ENCODE data around the gene SIRT2.
"Not testable (repeated sequence)": the region's sequence is repeated elsewhere in the genome, so short reads cannot be mapped to it uniquely, and the experiment has no call there.

SIRT2 gene

DNA sequence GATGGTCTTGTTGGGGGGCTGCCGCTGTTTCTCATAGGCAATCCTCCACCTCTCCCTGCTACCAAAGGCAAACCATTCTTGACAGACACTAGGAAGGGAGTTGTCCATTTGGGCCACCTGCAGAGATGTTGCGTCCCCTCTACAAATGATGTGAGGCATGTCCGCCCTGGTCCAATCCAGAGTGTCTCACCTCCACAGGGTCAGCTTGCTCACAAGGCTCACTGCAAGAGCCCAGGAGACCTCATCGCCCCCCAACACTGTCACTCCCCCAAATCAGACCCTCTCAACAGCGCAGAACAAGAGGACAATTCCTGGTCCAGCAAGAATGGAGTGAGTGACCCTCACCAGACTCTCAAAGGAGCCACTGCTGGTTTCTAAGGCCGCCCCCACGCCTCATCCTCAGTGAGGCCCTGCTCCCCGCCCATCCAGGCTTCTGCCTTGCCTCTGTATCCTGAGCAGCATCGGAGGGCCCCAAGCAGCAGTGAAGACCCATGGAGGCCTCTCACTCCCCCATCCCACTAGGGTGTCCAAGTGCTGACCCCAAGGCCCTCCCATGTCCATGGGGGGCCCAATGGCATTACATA is 56.2 kb downstream of the SIRT2 start:
- DNase-seq (ENCODE audit: low spot score): no peak

DNA sequence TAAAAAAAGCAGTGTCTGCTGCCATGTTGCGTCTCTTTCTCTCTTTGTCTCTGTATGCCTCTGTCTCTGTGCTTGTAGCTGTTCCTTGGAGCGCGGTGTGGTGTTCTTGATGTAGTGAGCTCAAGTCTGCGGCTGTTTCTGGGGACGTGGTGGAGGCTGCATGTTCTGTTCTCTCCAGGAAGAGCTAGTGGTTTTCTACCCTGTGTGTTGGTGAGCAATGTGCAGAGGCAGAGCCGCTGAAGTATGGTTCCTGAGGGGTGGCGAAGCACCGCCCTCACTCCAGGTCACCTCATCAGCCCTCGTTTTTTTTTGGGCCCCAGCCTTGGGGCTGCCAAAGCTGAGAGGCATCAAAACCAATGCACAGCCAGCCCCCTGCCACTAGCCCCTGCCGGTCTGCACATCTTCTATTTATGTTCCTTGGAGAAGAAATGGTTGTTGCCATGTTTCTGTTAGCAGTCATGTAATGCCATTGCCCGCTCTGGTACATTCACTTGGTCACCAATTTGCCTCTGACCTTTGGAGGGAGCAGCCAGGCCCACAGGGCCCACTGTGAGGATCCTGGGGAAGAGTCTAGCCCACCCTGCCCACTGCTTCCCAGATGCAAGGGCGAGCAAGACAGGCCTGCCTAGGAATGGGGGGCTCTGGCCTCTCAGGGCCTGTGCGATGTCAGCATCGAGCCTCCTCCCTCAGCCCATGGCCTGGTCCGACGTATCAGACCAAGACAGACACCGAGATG is 56.8 kb downstream of the SIRT2 start:
- DNase-seq (ENCODE audit: low spot score): no peak

DNA sequence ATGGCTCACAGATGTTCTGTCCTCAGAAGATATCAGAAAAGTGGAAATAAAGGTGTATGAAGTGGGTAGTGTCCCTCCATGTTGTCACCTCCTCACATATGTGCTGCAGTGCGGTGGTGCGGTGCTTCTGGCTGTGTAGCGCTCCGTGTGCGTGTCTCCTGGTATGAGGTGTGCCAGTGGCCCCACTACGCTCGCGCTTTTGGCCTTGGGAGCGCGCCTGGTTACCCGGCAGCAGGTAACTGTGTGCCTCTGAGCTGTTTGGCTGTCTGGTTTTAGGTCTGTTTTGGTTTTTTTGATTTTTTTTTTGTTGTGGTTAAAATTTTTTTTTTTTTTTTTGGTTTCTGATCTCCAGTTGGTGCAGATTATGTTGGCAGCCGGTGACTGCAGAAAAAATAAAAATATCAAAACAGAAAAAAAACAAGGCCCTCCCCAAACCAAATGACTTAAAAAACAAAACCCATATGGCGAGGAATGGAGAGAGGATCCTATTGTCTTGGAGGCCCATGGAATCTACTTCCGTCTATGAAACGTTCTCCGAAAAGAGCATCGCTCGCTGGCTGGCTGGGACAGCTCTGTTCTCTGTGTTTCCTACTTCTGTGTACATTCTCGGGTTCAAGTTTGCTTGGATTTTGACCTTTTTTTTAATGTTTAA is 57.5 kb downstream of the SIRT2 start:
- DNase-seq (ENCODE audit: low spot score): no peak

DNA sequence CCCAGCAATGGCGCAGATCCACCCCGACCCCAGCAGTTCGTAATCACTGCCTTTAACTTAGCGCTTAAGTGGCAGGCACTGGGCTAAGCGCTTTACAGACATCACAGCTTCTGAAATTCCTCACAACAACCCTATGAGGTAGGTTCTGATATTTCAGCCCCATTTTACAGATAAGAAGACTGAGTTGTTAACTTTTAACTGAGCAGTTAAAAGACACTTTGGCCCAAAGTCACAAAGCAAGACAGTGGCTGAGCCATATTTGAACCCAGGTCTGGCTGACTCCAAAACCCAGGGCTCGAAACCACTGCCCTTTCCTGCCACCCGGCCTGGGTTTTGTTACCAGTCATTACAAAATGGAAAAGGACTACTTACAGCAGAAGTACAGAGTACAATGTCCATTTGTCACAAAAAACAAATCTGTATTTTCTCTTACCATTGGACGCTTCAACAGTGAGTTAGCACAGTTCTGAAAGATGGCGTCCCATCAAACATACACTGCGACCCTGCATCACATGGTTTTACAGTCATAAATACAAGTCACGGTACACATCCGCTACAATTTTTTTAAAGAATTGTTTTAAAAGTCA is 58.1 kb downstream of the SIRT2 start:
- DNase-seq (ENCODE audit: low spot score): no peak

DNA sequence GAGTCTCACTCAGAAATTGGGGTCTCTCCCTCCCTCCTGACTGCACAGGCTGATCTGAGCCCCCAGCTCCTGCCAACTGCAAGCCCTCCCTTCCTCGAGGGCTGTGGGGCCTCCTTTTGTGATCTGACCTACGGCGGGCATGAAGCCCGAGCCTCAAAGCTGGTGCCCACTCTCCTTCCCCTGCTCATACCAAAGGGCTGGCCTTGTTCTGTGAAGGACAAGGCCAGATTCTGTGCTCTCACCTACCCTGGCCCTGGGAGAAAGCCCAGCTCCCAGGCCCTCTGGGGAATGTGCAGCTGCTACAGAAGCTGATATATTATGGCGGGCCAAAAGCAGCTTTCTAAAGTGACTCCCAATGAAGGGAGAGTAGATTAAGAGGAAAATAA is 58.8 kb downstream of the SIRT2 start:
- DNase-seq (ENCODE audit: low spot score): no peak

DNA sequence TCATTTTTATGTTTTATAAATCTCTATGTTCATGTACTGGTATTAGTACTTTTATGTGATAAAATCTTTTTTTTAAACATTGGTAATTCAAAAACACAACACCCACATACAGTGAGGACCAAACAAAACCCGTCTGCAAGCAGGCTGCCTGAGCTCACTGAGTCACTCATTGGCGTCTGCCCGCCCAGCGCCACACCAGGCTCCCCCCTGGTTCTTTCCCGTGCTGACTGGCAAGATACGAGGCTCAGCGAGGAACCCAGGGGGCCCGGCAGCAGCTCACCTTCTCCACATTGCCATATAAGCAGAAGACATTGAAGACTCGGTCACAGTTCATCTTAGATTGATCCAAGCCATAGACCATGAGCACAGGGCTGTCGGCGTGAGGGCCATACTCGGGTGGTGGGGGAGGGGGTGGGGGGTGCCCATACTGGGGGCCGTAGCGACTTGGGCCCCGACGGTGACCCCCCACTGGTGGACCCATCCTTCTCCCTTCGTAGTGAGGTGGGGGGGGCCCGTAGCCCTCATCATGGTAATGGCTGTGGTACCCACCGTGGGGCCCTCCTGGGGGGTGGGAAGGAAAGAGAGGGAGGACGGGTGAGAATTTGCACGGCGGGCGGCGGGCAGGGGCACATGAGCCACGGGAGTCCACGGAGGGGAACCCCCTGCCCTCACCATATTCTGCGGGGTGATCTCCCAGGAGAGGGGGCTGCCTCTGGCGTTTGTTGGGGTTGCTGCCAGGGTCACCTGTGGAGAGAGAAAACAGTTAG is 59.4 kb downstream of the SIRT2 start:
- no peak for DNase-seq (ENCODE audit: low spot score)

DNA sequence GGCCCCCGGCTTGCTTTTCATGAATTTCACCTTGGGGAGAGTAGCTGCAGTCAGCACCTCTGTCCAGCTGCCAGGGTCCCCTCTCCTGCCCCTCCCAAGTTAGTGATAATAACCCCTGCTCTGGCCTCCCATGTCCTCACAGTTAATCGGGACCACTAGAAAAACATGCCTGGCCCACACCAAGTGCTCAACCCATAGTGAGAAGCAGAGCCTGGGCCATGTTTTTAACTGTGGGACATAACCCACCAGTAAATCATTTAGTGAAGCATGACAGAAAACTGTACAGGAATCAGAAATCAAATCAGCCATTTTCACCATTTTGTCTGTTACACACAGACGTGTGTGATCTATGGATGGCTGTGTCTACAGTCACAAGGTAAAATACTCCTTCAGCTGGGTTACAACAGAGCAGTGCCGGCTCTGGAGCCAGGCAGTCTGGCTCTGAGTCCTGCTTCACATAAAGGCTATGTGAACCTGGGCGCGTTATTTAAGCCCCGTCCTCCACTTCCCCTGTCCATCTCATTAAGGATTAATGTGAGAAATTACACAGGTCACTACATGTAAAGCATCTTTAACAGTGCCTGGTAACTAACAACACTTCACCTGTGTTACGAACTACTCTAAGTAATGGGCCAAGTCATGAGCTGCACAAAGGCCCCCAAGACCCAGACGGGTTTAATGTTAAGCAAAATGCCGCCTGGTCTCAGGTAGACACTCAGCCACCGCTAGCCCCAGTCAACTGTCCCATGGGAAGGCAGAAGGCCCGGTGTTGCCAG is 60.2 kb downstream of the SIRT2 start:
- DNase-seq (ENCODE audit: low spot score): no peak

DNA sequence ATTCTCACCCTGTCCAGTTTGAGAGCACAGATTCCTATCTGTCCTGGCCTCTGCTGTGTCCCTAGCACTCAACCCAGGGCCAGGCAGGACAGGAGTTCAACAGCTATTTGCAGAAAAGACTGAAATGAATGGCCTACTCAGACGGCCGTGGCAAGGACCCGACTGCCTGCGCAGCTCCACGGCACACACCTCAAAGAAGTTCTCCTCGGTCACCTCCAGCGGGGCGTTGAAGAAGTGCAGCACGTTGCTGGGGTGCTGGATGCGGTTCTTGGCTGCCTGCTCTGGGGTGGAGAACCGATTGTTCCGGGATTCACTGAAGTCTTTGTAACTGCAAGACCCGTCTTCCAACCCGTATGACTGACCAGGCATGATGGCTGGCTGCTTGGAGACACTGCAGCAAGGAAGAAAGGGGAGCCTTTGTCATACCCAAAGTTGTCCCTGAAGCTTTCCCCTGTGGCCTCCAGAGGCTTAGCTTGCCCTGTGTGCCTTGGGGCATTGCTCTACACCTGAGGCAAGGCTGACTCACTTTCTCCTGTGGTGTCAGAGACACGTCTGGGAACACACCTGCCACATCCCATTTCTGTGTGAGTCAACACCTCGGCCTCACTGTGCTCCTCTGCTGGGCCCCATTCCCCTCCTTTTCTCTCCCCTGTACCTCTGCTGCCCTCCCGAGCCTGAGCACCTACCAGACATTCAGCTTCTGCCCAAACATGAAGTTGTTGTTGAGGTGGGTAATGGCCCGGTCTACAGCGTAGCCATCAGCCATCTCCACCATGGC is 61.0 kb downstream of the SIRT2 start:
- no peak for DNase-seq (ENCODE audit: low spot score)

DNA sequence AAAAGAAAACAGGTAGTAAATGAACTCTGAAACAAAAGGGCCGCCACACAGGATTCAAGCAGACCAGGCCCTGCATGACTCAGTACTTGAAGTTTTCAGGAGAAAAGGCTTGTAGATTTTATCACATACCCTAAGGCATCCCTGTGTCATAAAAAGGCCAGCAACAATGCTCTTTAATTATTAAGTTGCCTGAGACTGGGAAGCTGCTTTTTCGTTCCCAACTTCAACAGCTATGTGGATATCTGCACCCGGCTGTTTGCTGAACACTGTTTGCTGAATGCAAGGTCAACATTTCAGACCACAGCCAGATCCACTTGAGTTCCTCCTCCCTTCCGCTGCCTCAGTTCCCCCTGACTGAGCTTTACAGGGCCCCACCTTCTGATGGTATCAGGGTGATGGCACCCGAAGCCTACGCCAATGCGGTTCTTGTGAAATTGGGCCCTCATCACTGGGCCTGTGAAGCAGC is 61.7 kb downstream of the SIRT2 start:
- DNase-seq (ENCODE audit: low spot score): no peak

DNA sequence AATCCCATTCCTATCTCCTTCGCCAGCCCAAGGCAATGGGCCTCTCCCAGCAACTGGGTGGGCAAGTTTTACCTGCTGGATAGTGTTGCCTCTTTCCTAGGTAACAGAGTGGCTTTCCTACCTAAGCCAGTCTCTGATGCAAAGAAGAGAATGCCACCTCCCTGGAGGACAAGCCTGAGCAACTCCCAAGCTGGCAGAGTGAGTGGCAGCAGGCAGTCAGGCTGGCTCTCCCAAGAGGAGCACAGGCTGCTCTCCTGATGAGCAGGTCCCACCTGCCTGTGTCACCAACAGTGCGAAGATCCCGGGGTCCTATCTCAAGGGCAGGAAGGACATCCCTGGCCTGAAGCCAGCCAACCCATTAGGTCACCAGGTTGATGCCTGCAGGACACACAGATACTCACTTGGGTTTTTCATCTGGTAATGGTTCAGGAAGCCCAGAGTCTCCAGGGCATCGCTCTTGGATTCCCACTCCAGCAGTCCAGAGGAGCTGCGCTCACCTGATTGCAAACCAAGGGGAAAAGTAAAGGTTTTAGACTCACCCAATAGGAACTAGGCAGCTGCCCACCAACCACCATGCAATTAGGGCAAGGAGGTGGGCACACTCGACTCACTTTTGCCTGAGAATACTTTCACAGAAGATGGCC is 62.3 kb downstream of the SIRT2 start:
- DNase-seq (ENCODE audit: low spot score): no peak

DNA sequence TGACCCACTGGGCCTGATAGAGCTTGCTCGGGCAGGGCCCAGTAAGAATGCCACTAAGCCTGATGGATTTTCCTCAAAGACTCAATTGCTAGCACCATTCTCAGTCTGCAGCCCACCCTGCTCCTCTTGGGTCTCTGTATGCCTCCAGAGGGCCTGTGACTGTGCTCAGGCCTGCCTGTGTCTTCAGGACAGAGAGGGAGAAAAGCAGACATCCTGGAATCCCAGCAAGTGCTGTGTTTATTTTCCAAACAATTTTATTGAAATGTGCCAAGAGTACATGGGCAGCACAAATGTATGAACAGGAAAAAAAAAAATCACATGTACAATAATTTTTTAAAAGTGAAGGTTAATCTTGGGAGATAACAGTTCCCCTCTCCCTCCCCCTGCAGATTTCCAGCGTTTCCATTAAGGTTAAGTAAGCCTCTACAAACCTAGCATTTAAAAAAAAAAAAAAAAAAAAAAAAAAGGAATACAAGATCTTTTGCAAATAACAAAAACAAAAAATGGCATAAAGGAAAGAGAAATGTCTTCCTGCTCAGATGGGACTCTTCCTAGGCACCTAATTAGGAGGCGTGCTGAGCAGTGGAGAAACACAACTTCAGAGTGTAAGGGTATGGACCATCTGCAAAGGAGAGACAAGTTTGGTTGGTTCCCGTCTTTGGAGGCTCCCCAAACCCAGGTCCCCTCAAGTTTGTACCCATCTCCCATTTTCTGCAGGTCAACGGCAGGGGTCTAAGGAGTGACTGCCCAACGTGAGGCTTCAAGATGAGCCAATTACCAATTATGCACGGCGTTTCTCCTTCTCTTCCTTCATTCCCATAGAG is 63.0 kb downstream of the SIRT2 start:
- DNase-seq (ENCODE audit: low spot score): no peak

DNA sequence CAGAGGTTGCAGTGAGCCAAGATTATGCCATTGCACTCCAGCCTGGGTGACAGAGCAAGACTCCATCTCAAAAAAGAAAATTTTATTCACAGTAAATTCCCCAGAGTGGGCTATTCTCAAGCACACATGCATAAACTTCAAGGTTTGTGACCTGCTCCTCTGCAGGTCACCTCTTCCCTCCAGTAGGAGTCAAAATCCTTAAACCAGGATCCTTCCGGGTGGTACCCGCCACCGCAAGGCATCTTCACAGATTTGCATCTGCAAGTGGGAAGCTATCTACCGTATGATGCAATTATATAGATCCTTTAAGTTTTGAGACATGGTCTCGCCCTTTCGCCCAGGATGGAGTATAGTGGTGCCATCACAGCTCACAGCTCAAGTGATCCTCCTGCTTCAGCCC is 64.8 kb downstream of the SIRT2 start:
- DNase-seq (ENCODE audit: low spot score): no peak

DNA sequence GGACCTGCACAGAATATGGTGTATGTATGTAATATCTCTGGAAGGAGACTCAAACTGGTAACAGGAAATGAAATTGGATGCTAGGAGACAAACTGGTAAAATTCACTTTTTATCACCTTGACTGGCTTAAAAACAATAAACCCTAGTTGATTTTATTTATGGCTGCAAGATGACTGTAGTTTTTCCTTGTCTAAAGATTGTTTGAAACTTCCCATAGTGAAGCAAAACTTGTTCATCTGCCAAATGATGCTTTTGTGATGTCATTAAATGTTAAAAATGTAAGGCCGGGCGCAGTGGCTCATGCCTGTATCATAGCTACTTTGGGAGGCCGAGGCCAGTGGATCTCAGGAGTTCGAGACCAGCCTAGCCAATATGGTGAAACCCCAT is 65.3 kb downstream of the SIRT2 start:
- DNase-seq (ENCODE audit: low spot score): no peak

DNA sequence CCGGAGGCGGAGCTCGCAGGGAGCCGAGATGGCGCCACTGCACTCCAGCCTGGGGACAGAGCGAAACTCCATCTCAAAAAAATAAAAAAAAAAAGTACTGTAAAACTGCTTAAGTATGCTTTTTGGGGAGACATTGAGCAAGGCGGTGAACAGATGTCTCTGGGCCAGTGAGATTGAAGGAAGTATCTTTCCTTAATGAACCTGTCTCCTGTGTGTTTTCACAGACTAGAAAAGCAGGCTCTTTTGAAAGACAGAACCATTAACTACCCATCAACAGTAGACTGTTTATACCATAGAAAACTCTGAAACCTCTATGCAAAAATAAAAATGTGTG is 66.4 kb downstream of the SIRT2 start:
- DNase-seq (ENCODE audit: low spot score): no peak

DNA sequence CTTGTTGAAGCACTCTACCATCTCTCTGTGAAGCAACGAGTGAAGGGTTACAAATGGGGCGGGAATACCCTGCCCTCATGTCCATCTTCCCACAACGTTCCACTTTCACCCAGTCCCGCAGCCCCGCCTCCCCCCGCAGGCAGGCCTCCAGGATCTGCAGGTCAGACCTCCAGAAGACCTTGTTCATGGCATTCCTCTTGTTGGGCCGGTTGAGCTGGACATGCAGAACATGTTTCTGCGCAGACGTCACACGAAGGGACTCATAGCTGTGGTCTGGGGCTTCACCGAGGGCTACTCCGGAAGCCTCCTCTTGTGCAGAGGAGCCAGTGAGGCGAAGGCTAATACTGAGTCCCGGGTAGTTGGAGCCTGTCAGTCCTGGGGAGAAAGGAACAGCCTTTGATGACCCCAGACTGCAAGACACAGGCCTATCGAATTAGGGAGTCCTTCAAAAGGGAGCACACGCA is 68.2 kb downstream of the SIRT2 start:
- DNase-seq (ENCODE audit: low spot score): peak; percentile 36

DNA sequence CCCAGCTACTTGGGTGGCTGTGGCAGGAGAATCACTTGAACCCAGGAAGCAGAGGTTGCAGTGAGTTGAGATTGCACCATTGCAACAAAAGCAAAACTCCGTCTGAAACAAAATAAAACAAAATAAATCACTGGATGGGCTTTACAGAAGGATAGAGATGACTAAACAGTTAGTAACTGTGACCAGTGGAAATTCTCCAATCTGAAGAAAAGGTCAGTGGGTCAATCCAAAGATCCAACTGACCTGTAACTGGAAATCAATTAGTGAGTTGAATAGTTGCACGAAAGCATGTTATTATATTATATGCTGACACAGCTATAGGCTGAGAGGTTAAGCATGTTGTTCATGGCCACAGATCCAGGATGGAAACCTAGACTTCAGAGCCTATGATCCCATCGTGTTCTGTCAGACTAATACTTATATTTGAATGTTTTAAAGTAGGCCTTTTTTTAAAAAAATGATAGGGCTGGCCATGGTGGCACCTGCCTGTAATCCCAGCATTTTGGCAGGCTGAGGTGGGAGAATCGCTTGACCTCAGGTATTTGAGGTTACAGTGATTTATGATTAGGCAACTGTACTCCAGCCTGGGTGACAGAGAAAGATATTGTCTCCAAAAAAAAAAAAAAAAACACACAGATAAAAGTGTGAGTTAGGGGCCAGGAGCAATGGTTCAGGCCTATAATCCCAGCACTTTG is 69.2 kb downstream of the SIRT2 start:
- DNase-seq (ENCODE audit: low spot score): no peak

DNA sequence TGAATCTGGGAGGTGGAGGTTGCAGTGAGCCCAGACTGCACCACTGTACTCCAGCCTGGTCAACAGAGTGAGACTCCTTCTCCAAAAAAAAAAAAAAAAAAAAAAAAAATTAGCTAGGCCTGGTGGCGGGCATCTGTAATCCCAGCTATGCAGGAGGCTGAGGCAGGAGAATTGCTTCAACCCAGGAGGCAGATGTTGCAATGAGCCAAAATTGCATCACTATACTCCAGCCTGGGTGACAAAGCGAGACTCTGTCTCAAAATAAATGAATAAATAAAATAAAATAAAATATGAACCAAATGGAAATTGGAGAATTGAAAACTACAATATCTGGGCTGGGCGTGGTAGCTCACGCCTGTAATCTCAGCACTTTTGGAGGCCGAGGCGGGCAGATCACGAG is 70.2 kb downstream of the SIRT2 start:
- DNase-seq (ENCODE audit: low spot score): not testable (repeated sequence)
